ENCODE results near the gene GNS. TPM values are rescaled to one million over a fixed set of nuclear protein-coding genes. Genes with fewer than 3 reads are reported as not detected.

Gene GNS
- total RNA-seq, 6 experiments from 2014 or later = 41.0 to 87.5 (median 63.7) TPM

DNA sequence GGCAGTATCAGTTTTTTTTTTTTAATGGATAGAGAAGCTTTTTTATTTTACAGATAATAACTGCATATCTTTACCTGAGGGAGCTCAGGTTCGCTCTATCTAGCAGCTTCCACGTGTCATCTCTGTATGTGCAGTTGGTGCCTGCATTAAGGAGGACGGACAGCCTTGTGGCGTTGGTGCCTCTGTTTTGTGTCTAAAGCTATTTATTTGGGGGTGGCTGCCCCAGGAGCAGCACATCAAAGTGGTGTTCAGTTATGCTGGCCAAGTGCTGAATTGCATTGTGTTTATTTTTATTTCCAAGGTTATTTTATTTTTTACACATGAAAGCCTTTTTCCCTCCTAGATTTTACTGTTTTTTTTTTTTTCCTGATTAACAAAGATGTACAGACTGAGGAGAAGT is 89.2 kb downstream of the GNS start:
- Histone ChIP-seq H3K4me3 (peak overlapping the region in 1 of 3 donors; percentile 2), H3K36me3 (no peaks in the 10 kb centered on the region), H3K27ac (peak overlapping the region in 2 of 3 donors; percentile 0 to 45), H3K27me3 (no peaks in the 10 kb centered on the region), H3K9me3 (no peaks in the 10 kb centered on the region), H3K4me1 (peaks cover 0 to 45% (median 6%) of the 10 kb centered on the region in 4 donors)
- intact Hi-C loops (cut with DNase I) = no loop called here
- peak in 2 of 4 donors; percentile 2 to 4 for ATAC-seq
- 37% methylated on average over 4 of the region's 4 CpGs for WGBS (ENCODE audit: insufficient coverage, low coverage, low lambda C conversion rate, missing lambda C conversion rate)
- TF ChIP-seq, protein P1, sequence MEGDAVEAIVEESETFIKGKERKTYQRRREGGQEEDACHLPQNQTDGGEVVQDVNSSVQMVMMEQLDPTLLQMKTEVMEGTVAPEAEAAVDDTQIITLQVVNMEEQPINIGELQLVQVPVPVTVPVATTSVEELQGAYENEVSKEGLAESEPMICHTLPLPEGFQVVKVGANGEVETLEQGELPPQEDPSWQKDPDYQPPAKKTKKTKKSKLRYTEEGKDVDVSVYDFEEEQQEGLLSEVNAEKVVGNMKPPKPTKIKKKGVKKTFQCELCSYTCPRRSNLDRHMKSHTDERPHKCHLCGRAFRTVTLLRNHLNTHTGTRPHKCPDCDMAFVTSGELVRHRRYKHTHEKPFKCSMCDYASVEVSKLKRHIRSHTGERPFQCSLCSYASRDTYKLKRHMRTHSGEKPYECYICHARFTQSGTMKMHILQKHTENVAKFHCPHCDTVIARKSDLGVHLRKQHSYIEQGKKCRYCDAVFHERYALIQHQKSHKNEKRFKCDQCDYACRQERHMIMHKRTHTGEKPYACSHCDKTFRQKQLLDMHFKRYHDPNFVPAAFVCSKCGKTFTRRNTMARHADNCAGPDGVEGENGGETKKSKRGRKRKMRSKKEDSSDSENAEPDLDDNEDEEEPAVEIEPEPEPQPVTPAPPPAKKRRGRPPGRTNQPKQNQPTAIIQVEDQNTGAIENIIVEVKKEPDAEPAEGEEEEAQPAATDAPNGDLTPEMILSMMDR (IDR thresholded peaks at IDR 0.05) = no peak
- TF ChIP-seq POLR2A (IDR thresholded peaks at IDR 0.05) = no peak
- no peak for DNase-seq

GRCh38 chr12:64669270-64669842 is 89.8 kb downstream of the GNS start:
- intact Hi-C loops (cut with DNase I) = no loop called here
- Histone ChIP-seq H3K9me3 (no peaks in the 10 kb centered on the region), H3K4me3 (peak overlapping the region in 1 of 3 donors; percentile 2), H3K27me3 (no peaks in the 10 kb centered on the region), H3K27ac (peak overlapping the region in 2 of 3 donors; percentile 4 to 45), H3K36me3 (no peaks in the 10 kb centered on the region), H3K4me1 (peaks cover 0 to 49% (median 6%) of the 10 kb centered on the region in 4 donors)
- WGBS (ENCODE audit: insufficient coverage, low coverage, low lambda C conversion rate, missing lambda C conversion rate) = 1% methylated on average over 10 of the region's 10 CpGs
- no peak for TF ChIP-seq POLR2A (IDR thresholded peaks at IDR 0.05)
- TF ChIP-seq, protein P1 (IDR thresholded peaks at IDR 0.05) = no peak
- ATAC-seq (peak; percentile 80 to 91 (median 87)), DNase-seq (peak; percentile 77 to 79 (median 78))

DNA sequence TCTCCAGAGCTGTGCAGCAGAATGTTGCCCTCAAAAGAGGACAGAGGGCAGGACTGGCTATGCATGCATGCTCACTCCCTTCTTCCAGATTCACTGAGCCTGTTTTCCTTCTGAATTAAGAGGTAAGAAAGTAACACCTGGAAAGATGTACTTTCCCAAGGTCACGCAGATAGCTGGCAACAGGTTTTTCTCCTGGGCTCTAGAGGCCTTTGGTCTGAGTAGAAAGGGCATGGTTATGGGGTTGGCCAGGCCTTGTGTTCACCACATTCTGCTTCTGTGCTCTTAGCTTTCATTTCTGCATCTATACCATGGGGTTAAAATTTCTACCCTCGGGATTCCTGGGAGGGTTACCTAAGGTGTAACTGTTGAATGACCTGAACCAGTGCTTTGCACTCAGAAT is 91.4 kb downstream of the GNS start:
- DNase-seq (no peak), ATAC-seq (no peak)
- TF ChIP-seq POLR2A (IDR thresholded peaks at IDR 0.05) = no peak
- TF ChIP-seq, protein P1 (IDR thresholded peaks at IDR 0.05) = no peak
- H3K27ac ChIP-seq = no peak overlapping the region
- H3K36me3 ChIP-seq = no peaks in the 10 kb centered on the region
- intact Hi-C loops (cut with DNase I) = no loop called here
- H3K4me1 ChIP-seq = peaks cover 0 to 45% (median 3%) of the 10 kb centered on the region in 4 donors
- H3K27me3 ChIP-seq = no peaks in the 10 kb centered on the region
- 65% methylated on average over 2 of the region's 2 CpGs for WGBS (ENCODE audit: insufficient coverage, low coverage, low lambda C conversion rate, missing lambda C conversion rate)
- no peak overlapping the region for H3K4me3 ChIP-seq
- no peaks in the 10 kb centered on the region for H3K9me3 ChIP-seq

DNA sequence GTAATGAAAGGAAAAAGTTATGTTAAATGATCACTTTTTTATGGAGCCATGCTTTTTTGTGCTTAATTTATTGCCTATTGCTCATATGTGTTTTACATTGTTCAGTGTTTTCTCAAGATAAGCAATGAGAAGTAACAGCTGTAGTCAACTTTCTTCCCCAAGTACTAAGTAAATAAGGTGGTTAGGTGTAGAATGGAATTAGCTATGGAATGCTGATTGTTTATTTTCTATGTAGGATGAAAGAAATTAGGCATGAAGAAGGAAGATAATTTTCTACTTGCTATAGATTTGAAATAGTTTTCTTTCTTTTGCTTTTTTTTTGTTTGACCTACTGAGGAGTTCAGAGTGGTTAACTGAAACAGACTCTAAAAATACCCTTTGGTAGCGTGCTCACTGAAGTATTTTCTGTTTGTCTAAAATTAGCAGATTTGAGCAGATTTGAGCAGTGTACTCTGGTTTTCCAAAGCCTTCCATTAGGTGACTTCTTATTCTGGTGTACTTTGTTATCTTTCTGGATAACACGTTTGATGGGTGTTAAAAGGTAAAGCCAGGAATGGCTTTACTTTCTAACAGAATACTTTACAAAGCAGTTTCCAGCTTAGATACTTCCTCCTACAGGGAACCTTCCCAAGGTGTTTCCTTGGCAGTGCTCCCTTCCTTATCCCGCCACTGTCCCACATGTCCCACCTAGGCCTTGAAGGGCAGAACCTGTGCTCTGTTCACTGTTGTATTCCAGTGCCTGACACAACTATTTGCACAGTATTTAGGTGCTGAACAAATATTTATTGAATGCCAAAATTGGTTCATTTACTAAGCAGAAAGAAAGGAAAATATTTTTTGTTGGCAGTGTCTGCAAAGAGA is 92.9 kb downstream of the GNS start:
- DNase-seq = no peak
- ATAC-seq = peak in 2 of 4 donors; percentile 16 to 47
- Histone ChIP-seq H3K4me1 (peaks cover 0 to 45% (median 3%) of the 10 kb centered on the region in 4 donors), H3K36me3 (no peaks in the 10 kb centered on the region), H3K27ac (peak overlapping the region in 1 of 3 donors; percentile 42), H3K4me3 (no peak overlapping the region), H3K9me3 (no peaks in the 10 kb centered on the region), H3K27me3 (no peaks in the 10 kb centered on the region)
- WGBS (ENCODE audit: insufficient coverage, low coverage, low lambda C conversion rate, missing lambda C conversion rate) = 23% methylated on average over 3 of the region's 3 CpGs
- intact Hi-C loops (cut with DNase I) = no loop called here
- TF ChIP-seq, protein P1 (IDR thresholded peaks at IDR 0.05) = no peak
- no peak for TF ChIP-seq POLR2A (IDR thresholded peaks at IDR 0.05)

Data from right lobe of liver (tissue), 6 donors.